ENCODE measurements around the gene MIOX. TPM values are rescaled to one million over a fixed set of nuclear protein-coding genes. Genes with fewer than 3 reads are reported as not detected.

MIOX gene
- total and polyA plus RNA-seq, 9 of the 15 experiments (the other 6 are each of a cell fraction or from before 2014, with no cell fraction given): 0.08 TPM; not detected in 8

DNA sequence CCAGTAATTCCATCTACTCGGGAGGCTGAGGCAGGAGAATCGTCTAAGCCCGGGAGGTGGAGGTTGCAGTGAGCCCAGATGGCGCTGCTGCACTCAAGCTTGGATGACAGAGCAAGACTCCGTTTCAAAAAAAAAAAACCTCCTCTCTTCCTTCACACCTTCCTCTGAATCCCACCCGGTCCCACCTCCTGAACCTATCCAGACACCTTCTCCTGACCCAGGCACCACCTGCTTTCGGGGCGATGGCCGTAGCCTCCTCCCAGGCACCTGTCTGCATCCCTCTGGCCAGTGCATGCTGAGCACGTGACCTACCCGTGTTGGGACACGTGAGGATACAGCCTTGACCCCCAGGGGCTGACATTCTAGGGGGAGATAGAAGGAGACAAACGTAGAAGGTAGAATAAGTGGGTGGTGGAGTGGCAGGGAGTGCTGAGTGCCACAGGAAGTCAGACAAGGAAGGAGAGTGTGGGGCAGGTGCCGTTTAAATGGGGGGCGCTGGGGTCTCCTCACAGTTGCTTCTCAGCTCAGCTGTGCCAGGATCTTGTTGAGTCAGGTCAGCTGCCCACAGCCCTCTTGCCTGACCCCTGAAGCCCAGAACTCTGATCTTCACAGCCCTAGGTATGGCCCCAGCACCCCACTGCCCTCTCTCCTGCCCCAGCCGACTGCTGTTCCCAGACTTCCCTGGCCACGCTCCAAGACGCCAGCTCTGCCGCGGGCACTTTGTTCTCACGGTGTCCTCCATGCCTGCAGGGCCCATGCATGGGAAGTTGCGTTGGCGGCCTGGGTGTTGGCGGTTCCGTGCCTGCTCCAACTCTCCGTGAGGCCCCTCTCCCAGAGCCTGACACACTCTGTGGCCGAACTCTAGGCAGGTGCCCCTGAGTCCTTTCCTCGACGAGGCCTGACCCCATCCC, 1.2 kb upstream of the MIOX start (continued):
- TF ChIP-seq, protein P1, sequence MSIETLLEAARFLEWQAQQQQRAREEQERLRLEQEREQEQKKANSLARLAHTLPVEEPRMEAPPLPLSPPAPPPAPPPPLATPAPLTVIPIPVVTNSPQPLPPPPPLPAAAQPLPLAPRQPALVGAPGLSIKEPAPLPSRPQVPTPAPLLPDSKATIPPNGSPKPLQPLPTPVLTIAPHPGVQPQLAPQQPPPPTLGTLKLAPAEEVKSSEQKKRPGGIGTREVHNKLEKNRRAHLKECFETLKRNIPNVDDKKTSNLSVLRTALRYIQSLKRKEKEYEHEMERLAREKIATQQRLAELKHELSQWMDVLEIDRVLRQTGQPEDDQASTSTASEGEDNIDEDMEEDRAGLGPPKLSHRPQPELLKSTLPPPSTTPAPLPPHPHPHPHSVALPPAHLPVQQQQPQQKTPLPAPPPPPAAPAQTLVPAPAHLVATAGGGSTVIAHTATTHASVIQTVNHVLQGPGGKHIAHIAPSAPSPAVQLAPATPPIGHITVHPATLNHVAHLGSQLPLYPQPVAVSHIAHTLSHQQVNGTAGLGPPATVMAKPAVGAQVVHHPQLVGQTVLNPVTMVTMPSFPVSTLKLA (conservative IDR thresholded peaks at IDR 0.05): peak; percentile 44 to 61; a peak in 1 of 4 replicates
- TF ChIP-seq, protein P2, sequence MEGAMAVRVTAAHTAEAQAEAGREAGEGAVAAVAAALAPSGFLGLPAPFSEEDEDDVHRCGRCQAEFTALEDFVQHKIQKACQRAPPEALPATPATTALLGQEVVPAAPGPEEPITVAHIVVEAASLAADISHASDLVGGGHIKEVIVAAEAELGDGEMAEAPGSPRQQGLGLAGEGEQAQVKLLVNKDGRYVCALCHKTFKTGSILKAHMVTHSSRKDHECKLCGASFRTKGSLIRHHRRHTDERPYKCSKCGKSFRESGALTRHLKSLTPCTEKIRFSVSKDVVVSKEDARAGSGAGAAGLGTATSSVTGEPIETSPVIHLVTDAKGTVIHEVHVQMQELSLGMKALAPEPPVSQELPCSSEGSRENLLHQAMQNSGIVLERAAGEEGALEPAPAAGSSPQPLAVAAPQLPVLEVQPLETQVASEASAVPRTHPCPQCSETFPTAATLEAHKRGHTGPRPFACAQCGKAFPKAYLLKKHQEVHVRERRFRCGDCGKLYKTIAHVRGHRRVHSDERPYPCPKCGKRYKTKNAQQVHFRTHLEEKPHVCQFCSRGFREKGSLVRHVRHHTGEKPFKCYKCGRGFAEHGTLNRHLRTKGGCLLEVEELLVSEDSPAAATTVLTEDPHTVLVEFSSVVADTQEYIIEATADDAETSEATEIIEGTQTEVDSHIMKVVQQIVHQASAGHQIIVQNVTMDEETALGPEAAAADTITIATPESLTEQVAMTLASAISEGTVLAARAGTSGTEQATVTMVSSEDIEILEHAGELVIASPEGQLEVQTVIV (CRISPR knock-in tag; IDR thresholded peaks at IDR 0.05; ENCODE audit: borderline replicate concordance): no peak
- TF ChIP-seq, protein P3, sequence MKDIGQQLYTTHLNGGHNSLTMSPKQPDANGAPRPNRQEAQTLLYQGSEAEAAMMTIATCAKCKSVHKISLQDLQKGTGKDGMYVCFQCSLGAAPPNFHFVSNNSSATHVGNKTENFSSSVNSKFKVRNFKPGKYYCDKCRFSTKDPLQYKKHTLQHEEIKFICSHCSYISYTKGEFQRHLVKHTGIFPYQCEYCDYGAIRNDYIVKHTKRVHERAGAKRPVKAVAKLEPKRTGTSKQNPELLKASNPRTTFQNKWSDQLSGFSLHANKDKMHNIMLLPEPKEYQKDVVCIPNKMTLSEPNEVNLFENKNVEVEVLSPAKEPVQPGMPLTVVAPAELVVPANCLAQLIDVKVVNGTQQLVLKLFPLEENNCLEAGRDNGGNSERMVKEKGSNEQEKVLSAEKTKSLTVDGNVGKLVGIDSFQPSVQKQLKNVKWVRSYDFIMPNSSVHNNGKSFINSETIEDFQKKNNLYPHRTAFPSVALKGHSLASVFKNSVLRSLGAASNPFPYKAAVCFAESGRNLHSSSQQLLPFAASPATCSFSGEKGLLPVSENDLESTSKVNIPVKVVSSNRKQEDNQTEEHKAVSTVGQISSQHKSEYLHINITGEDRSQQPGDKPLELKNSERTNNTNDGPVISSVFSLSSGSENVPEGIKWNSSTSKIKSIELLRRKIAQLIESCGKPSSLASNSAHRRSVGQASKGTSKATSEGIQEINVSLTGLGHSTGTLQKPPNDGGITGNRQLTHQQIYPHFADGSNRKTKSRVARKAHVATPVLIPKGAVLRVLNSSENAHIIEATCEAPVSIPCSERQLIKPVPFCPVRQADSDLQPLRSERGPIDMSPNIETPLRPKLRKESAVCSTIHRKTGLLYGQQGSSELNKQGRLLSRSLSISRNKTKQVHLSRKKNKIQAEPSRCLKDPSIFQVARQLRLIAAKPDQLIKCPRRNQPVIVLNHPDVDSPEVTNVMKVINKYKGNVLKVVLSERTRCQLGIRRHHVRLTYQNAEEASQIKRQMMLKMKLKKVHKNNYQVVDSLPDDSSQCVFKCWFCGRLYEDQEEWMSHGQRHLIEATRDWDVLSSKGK (CRISPR knock-in tag; IDR thresholded peaks at IDR 0.05): no peak
- TF ChIP-seq, protein P4, sequence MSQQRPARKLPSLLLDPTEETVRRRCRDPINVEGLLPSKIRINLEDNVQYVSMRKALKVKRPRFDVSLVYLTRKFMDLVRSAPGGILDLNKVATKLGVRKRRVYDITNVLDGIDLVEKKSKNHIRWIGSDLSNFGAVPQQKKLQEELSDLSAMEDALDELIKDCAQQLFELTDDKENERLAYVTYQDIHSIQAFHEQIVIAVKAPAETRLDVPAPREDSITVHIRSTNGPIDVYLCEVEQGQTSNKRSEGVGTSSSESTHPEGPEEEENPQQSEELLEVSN (IDR thresholded peaks at IDR 0.05; ENCODE audit: borderline replicate concordance in 1 of 2, extremely low read depth in 1 of 2, insufficient read depth in 1 of 2, insufficient read length in 1 of 2, low read depth in 1 of 2, low read length in 1 of 2, poor library complexity in 1 of 2, severe bottlenecking in 1 of 2): peak in 1 of 2 experiments; percentile 73
- TF ChIP-seq HSF4 (CRISPR knock-in tag; IDR thresholded peaks at IDR 0.05; ENCODE audit: borderline replicate concordance) (no peak), SREBF2 (CRISPR knock-in tag; IDR thresholded peaks at IDR 0.05) (no peak), ZBTB17 (CRISPR knock-in tag; IDR thresholded peaks at IDR 0.05) (no peak), NCOR1 (IDR thresholded peaks at IDR 0.05) (no peak), BHLHE40 (IDR thresholded peaks at IDR 0.05; ENCODE audit: low read length) (peak; percentile 94), CTBP1 (IDR thresholded peaks at IDR 0.05; ENCODE audit: borderline replicate concordance) (no peak), MAFK (IDR thresholded peaks at IDR 0.05; ENCODE audit: low read length) (no peak)
- TF ChIP-seq, protein P5, sequence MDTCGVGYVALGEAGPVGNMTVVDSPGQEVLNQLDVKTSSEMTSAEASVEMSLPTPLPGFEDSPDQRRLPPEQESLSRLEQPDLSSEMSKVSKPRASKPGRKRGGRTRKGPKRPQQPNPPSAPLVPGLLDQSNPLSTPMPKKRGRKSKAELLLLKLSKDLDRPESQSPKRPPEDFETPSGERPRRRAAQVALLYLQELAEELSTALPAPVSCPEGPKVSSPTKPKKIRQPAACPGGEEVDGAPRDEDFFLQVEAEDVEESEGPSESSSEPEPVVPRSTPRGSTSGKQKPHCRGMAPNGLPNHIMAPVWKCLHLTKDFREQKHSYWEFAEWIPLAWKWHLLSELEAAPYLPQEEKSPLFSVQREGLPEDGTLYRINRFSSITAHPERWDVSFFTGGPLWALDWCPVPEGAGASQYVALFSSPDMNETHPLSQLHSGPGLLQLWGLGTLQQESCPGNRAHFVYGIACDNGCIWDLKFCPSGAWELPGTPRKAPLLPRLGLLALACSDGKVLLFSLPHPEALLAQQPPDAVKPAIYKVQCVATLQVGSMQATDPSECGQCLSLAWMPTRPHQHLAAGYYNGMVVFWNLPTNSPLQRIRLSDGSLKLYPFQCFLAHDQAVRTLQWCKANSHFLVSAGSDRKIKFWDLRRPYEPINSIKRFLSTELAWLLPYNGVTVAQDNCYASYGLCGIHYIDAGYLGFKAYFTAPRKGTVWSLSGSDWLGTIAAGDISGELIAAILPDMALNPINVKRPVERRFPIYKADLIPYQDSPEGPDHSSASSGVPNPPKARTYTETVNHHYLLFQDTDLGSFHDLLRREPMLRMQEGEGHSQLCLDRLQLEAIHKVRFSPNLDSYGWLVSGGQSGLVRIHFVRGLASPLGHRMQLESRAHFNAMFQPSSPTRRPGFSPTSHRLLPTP (IDR thresholded peaks at IDR 0.05; ENCODE audit: borderline replicate concordance, extremely low read depth, insufficient read length): no peak
